Peyer's patch (tissue), 4 donors: ENCODE data around the gene CAPNS2. TPM values are rescaled to one million over a fixed set of nuclear protein-coding genes. Genes with fewer than 3 reads are reported as not detected.
A peak's percentile ranks its signal among the peaks of the same experiment; 100 is the strongest.

Experiments
- DNase-seq, 3 donors: peaks; one replicate each; pipeline ENCODE4 v3.0.0-alpha.2; 2017 to 2019
- H3K27ac ChIP-seq, 4 donors: fragments of 200-600 bp; sonication (generic); one replicate each; pipeline ENCODE4 v1.5.1; 2016 to 2019
- H3K27me3 ChIP-seq, 2 donors: fragments of 200-600 bp; sonication (generic); one replicate each; pipeline ENCODE4 v1.5.1; 2019
- H3K36me3 ChIP-seq, 3 donors: fragments of 200-600 bp; sonication (generic); one replicate each; pipeline ENCODE4 v1.5.1; 2016 to 2019
- H3K4me1 ChIP-seq, 4 donors: fragments of 200-600 bp; sonication (generic); one replicate each; pipeline ENCODE4 v1.5.1; 2016 to 2019
- H3K4me3 ChIP-seq, 4 donors: fragments of 200-600 bp; sonication (generic); 1 replicate in 3 of 4; 2 replicates in 1 of 4; pipeline ENCODE4 v1.5.1; 2016 to 2019; ENCODE audit warnings: mild to moderate bottlenecking in 1 of 4
- H3K9me3 ChIP-seq, 4 donors: fragments of 200-600 bp; sonication (generic); one replicate each; pipeline ENCODE4 v1.5.1; 2016 to 2019; ENCODE audit warnings: mild to moderate bottlenecking in 1 of 4
- CTCF ChIP-seq, 6 experiments: fragments of 450-650 bp in 4 of 6; fragments of 200-600 bp in 2 of 6; sonication (generic) in 1 of 6; IDR thresholded peaks; one replicate each; pipeline ENCODE4 v1.5.1; 2017 to 2019; ENCODE audit warnings: antibody characterized with exemption in 6 of 6, mild to moderate bottlenecking in 3 of 6, moderate library complexity in 1 of 6
- POLR2A ChIP-seq, 2 donors: fragments of 450-650 bp; IDR thresholded peaks; one replicate each; pipeline ENCODE4 v1.5.1; 2017; ENCODE audit warnings: antibody characterized with exemption in 2 of 2, mild to moderate bottlenecking in 2 of 2, moderate library complexity in 2 of 2
- total RNA-seq, 4 donors: library from RNA; depleted of rRNA; stranded (reverse); fragments of >200 nt; gene quantifications; one replicate each; pipeline ENCODE4 v1.1.0, GENCODE V29; 2016

The CAPNS2 gene
- total RNA-seq, 4 donors from 2014 or later = 1.3 to 5.8 (median 2.3) TPM; not detected in 1

DNA sequence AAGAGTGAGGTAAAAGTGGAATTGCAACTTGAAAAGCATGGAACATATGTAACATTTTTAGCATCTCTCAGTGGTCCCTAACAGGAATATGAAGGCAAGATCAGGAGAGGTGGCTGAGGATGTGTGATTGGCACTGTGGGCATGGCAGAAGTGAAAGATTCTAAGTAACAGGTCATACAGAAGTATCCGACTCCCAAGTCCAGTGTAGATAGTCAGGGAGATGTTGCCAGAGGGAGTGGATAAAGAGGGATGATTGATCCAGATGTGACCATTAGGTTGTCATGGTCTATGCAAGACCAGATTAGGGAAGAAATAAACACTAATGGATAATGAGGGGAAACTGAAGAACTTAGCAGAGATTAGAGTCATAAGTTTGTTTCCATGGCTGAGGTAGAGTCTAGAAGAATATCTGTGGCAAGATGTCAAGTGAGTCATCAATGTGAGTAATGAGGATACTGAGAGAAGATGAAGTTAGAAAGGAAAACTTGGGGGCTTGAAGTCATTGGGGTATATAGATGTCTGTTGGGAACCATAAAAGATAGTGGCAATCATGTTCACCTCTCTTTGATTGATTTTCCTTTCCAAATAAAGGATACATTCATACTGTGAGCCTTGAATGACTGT is 23.9 kb upstream of the CAPNS2 start:
- TF ChIP-seq CTCF (IDR thresholded peaks at IDR 0.05) = no peak
- no peak for TF ChIP-seq POLR2A (IDR thresholded peaks at IDR 0.05)
- Histone ChIP-seq H3K27ac (no peak overlapping the region), H3K4me3 (no peak overlapping the region), H3K36me3 (no peaks in the 10 kb centered on the region), H3K9me3 (no peaks in the 10 kb centered on the region), H3K27me3 (no peaks in the 10 kb centered on the region), H3K4me1 (no peaks in the 10 kb centered on the region)
- no peak for DNase-seq

- Histone ChIP-seq H3K4me1 (no peaks in the 10 kb centered on the region), H3K27ac (no peak overlapping the region), H3K27me3 (no peaks in the 10 kb centered on the region), H3K4me3 (no peak overlapping the region), H3K9me3 (no peaks in the 10 kb centered on the region), H3K36me3 (no peaks in the 10 kb centered on the region)
- TF ChIP-seq POLR2A (IDR thresholded peaks at IDR 0.05) = no peak
- peak in 4 of 6 experiments; percentile 15 to 53 (median 47) for TF ChIP-seq CTCF (IDR thresholded peaks at IDR 0.05)
- no peak for DNase-seq
Observed at GRCh38 chr16:55543472-55543871, 23.0 kb upstream of the CAPNS2 start.

DNA sequence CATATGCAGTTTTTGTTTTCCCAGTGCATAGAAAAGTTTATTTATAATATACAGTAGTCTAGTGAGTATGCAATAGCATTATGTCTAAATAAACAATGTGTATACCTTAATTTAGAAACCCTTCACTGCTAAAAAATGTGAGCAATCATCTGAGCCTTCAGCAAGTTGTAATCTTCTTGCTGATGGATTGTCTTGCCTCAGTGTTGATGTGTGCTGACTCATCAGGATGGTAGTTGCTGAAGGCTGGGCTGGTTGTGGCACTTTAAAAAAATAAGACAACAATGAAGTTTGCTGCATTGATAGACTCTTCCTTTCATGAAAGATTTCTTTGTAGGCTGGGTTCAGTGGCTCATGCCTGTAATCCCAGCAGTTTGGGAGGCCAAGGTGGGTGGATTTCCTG is 13.9 kb upstream of the CAPNS2 start:
- Histone ChIP-seq H3K4me3 (no peak overlapping the region), H3K27me3 (no peaks in the 10 kb centered on the region), H3K9me3 (no peaks in the 10 kb centered on the region), H3K4me1 (no peaks in the 10 kb centered on the region), H3K27ac (no peak overlapping the region), H3K36me3 (peaks cover 0 to 5% (median 0%) of the 10 kb centered on the region in 3 donors)
- no peak for DNase-seq
- TF ChIP-seq CTCF (IDR thresholded peaks at IDR 0.05) = no peak
- TF ChIP-seq POLR2A (IDR thresholded peaks at IDR 0.05) = no peak

GRCh38 chr16:55555436-55555835 is 11.0 kb upstream of the CAPNS2 start:
- Histone ChIP-seq H3K27me3 (no peaks in the 10 kb centered on the region), H3K27ac (no peak overlapping the region), H3K9me3 (no peaks in the 10 kb centered on the region), H3K4me3 (no peak overlapping the region), H3K4me1 (no peaks in the 10 kb centered on the region), H3K36me3 (peaks cover 0 to 5% (median 0%) of the 10 kb centered on the region in 3 donors)
- no peak for TF ChIP-seq CTCF (IDR thresholded peaks at IDR 0.05)
- no peak for TF ChIP-seq POLR2A (IDR thresholded peaks at IDR 0.05)
- DNase-seq = no peak

DNA sequence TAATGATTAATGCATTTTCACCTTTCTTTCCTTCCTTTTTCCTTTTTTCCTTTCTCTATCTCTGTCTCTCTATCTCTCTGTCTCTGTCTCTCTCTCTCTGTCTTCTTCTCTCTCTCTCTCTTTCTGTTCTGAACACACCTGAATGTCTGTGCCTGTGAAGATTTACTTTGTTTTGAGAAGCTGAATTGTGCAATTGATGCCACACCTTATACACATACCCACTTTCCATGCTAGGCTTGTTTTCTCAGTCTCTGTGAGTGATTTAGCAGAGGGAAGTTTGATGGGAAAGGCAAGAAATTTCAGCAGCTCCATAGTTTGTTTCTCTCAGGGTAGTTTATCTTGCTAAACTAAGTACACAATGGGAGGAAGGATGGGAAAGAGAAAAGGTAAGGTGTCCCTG is 9.3 kb upstream of the CAPNS2 start:
- TF ChIP-seq POLR2A (IDR thresholded peaks at IDR 0.05) (no peak), CTCF (IDR thresholded peaks at IDR 0.05) (no peak)
- no peaks in the 10 kb centered on the region for H3K27me3 ChIP-seq
- peaks cover 0 to 5% (median 0%) of the 10 kb centered on the region in 3 donors for H3K36me3 ChIP-seq
- no peaks in the 10 kb centered on the region for H3K9me3 ChIP-seq
- no peaks in the 10 kb centered on the region for H3K4me1 ChIP-seq
- H3K4me3 ChIP-seq = no peak overlapping the region
- DNase-seq = no peak
- H3K27ac ChIP-seq = no peak overlapping the region

DNA sequence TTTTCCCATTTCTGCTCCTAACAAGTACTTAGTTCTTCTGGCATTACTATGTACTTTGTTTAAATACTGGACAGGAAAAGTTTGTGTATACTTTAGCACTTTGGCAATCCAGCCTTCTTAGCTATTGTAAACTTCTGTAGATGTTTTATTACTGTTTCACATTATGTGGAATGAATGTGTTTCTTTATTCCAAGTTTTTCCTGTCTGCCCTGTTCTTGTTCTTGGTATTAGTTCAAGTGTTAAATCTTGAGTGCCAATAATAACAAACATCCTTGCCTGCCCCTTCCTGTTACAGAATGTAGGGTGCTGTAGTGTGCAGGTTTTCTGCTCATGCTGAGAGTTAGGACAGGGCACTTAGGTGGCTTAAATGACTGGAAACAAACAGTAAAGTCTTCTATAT is 7.3 kb upstream of the CAPNS2 start:
- Histone ChIP-seq H3K27ac (no peak overlapping the region), H3K4me1 (no peaks in the 10 kb centered on the region)
- DNase-seq = no peak

More for the DNA sequence above, 7.3 kb upstream of the CAPNS2 start:
- no peaks in the 10 kb centered on the region for H3K27me3 ChIP-seq
- no peaks in the 10 kb centered on the region for H3K36me3 ChIP-seq
- no peak overlapping the region for H3K4me3 ChIP-seq
- no peak for TF ChIP-seq CTCF (IDR thresholded peaks at IDR 0.05)
- no peak for TF ChIP-seq POLR2A (IDR thresholded peaks at IDR 0.05)
- no peaks in the 10 kb centered on the region for H3K9me3 ChIP-seq
